ENCODE measurements around the gene NTM.

Gene NTM

DNA sequence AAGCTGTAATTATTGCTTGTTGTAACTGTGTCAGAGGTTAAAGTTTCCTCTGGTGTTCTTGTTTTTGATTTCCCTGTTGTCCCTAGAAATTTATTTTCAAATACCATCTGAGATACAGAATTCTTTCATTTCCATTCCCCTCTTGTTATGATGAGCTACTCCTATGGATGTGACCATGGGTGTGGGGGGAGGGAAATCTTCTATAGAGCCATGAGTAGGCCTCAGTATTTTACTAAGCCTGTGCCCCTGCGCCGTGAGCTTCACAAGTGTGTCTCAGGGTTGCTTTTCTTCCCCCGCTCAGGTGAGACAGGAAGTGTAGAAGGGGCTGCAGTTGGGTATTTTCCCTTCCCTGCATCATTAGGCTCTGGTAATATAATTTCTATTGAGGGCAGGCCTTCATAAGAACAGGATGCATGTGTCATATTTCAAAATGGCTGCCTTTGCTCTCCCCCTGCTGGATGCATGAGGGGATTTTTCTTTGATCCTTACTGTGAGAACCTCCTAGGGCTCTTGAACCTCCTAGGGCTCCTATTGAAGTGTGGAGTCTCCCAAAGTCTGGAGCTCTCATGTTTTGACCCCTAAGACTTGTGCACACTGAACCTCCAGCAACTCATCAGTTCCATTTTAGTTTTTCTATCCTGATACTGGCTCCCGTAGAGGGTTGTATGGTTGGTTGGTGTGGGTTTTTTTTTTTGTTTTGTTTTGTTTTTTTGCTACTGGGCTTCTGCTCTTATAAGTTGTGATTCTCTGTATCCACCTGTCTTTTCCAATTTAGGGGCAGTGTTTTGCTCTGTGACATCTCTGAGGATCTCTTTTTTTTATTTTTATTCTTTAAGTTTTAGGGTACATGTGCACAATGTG is 658.2 kb downstream of the NTM start:
- Histone ChIP-seq H3K23ac (ENCODE audit: low read depth, low read length, poor library complexity) (no peak overlapping the region), H3K9me3 (replicated peaks in 1 of 2; ENCODE audit: control insufficient read depth in 2 of 2, insufficient read depth in 1 of 2, low read depth in 1 of 2, low read length in 2 of 2) (no peaks in the 10 kb centered on the region), H3K4me1 (ENCODE audit: control insufficient read depth in 2 of 2, insufficient read depth in 1 of 2, low read depth in 1 of 2, low read length in 2 of 2) (peaks cover 0 to 2% of the 10 kb centered on the region in 2 donors), H2AK5ac (ENCODE audit: low read depth, low read length) (no peak overlapping the region), H3K14ac (ENCODE audit: low read length) (no peak overlapping the region), H3K9ac (ENCODE audit: low read depth, low read length, poor library complexity) (no peak overlapping the region), H3K4me2 (ENCODE audit: insufficient read depth, low read length, poor library complexity, severe bottlenecking) (no peak overlapping the region), H3K27me3 (ENCODE audit: control insufficient read depth in 3 of 3, insufficient read depth in 3 of 3, low read depth in 1 of 3, low read length in 3 of 3) (no peaks in the 10 kb centered on the region), H2BK12ac (ENCODE audit: low read length) (no peak overlapping the region), H4K8ac (ENCODE audit: low read depth, low read length) (no peak overlapping the region), H3K4ac (ENCODE audit: low read length) (no peak overlapping the region), H2BK5ac (ENCODE audit: low read length) (no peak overlapping the region), H3K18ac (ENCODE audit: low read length) (no peak overlapping the region), H3K4me3 (ENCODE audit: low read length in 2 of 2) (no peak overlapping the region), H3K27ac (replicated peaks; ENCODE audit: low read length) (no peak overlapping the region), H3K36me3 (replicated peaks in 1 of 2; ENCODE audit: control insufficient read depth in 2 of 2, insufficient read depth in 2 of 2, low read length in 2 of 2) (no peaks in the 10 kb centered on the region), H4K91ac (ENCODE audit: low read depth, low read length, poor library complexity) (no peak overlapping the region), H2BK15ac (ENCODE audit: low read length) (no peak overlapping the region), H2BK120ac (ENCODE audit: low read depth, low read length) (no peak overlapping the region), H3K79me1 (ENCODE audit: low read depth, low read length) (no peaks in the 10 kb centered on the region), H2AFZ (ENCODE audit: low read length) (no peak overlapping the region)
- WGBS, 2 donors (ENCODE audit: extremely low coverage in 2 of 2, insufficient read length in 2 of 2, insufficient replicate concordance in 1 of 2), result no CpG with 5 or more reads among the region's 4 CpGs
- peak; percentile 18 for DNase-seq (ENCODE audit: low spot score)

DNA sequence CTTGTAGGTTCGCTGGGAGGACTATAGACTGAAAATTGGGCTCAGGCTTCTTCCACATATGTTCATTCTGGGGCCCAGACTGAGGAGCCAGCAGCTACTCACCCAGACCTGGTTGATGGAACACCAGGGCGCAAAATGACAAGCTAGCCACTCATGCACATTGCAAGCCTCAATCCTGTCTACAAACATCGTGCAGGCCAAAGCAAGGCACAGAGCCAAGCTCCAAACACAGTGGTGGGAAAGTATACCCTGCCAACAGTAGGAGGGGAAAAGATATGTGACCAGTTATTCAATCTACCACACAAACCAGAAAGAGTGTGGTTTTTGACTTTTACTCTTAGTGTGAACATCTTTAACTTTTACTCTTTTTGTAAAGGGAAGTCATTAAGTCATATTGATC is 660.5 kb downstream of the NTM start:
- no peak overlapping the region for H3K4me3 ChIP-seq (ENCODE audit: low read length in 2 of 2)
- H3K36me3 ChIP-seq (replicated peaks in 1 of 2; ENCODE audit: control insufficient read depth in 2 of 2, insufficient read depth in 2 of 2, low read length in 2 of 2), result no peaks in the 10 kb centered on the region

DNA sequence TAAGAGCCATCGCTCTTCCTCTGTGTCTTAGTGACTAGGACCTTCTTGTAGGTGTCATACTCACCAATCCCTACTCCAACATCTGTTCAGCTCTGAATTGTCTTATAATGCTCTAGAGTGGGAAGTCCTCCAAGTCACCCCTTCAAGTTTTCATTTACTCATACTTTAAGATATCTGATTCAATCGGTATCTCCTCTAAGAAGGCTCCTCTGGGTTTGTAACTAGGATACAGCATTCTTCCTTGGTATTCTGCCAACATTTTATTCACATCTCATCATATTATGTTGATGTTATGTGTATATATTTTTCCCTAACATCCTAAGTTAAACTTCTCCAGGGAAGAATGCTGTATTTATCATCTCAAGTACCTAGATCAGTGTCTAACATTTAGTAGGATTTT is 662.1 kb downstream of the NTM start:
- Histone ChIP-seq H3K18ac (ENCODE audit: low read length) (no peak overlapping the region), H2BK120ac (ENCODE audit: low read depth, low read length) (no peak overlapping the region), H3K9me3 (replicated peaks in 1 of 2; ENCODE audit: control insufficient read depth in 2 of 2, insufficient read depth in 1 of 2, low read depth in 1 of 2, low read length in 2 of 2) (no peaks in the 10 kb centered on the region), H3K4ac (ENCODE audit: low read length) (no peak overlapping the region), H4K91ac (ENCODE audit: low read depth, low read length, poor library complexity) (no peak overlapping the region), H3K27ac (replicated peaks; ENCODE audit: low read length) (no peak overlapping the region), H3K9ac (ENCODE audit: low read depth, low read length, poor library complexity) (no peak overlapping the region), H2BK12ac (ENCODE audit: low read length) (no peak overlapping the region), H3K14ac (ENCODE audit: low read length) (no peak overlapping the region), H2AFZ (ENCODE audit: low read length) (no peak overlapping the region), H3K36me3 (replicated peaks in 1 of 2; ENCODE audit: control insufficient read depth in 2 of 2, insufficient read depth in 2 of 2, low read length in 2 of 2) (no peaks in the 10 kb centered on the region), H3K4me2 (ENCODE audit: insufficient read depth, low read length, poor library complexity, severe bottlenecking) (no peak overlapping the region), H3K79me1 (ENCODE audit: low read depth, low read length) (no peaks in the 10 kb centered on the region), H3K23ac (ENCODE audit: low read depth, low read length, poor library complexity) (no peak overlapping the region), H4K8ac (ENCODE audit: low read depth, low read length) (no peak overlapping the region), H2BK5ac (ENCODE audit: low read length) (no peak overlapping the region), H3K27me3 (ENCODE audit: control insufficient read depth in 3 of 3, insufficient read depth in 3 of 3, low read depth in 1 of 3, low read length in 3 of 3) (no peaks in the 10 kb centered on the region), H3K4me1 (ENCODE audit: control insufficient read depth in 2 of 2, insufficient read depth in 1 of 2, low read depth in 1 of 2, low read length in 2 of 2) (no peaks in the 10 kb centered on the region), H3K4me3 (ENCODE audit: low read length in 2 of 2) (no peak overlapping the region), H2AK5ac (ENCODE audit: low read depth, low read length) (no peak overlapping the region), H2BK15ac (ENCODE audit: low read length) (no peak overlapping the region)
- no peak for DNase-seq (ENCODE audit: low spot score)
- no CpG with 5 or more reads among the region's 2 CpGs for WGBS, 2 donors (ENCODE audit: extremely low coverage in 2 of 2, insufficient read length in 2 of 2, insufficient replicate concordance in 1 of 2)

More for the DNA sequence above, 660.5 kb downstream of the NTM start:
- Histone ChIP-seq H3K27ac (replicated peaks; ENCODE audit: low read length) (no peak overlapping the region), H3K79me1 (ENCODE audit: low read depth, low read length) (no peaks in the 10 kb centered on the region), H2AK5ac (ENCODE audit: low read depth, low read length) (no peak overlapping the region), H4K8ac (ENCODE audit: low read depth, low read length) (no peak overlapping the region), H3K4me2 (ENCODE audit: insufficient read depth, low read length, poor library complexity, severe bottlenecking) (no peak overlapping the region), H2AFZ (ENCODE audit: low read length) (no peak overlapping the region), H3K4me1 (ENCODE audit: control insufficient read depth in 2 of 2, insufficient read depth in 1 of 2, low read depth in 1 of 2, low read length in 2 of 2) (peaks cover 0 to 2% of the 10 kb centered on the region in 2 donors), H3K4ac (ENCODE audit: low read length) (no peak overlapping the region), H2BK120ac (ENCODE audit: low read depth, low read length) (no peak overlapping the region), H3K27me3 (ENCODE audit: control insufficient read depth in 3 of 3, insufficient read depth in 3 of 3, low read depth in 1 of 3, low read length in 3 of 3) (no peaks in the 10 kb centered on the region), H2BK12ac (ENCODE audit: low read length) (no peak overlapping the region), H3K9me3 (replicated peaks in 1 of 2; ENCODE audit: control insufficient read depth in 2 of 2, insufficient read depth in 1 of 2, low read depth in 1 of 2, low read length in 2 of 2) (no peaks in the 10 kb centered on the region), H2BK15ac (ENCODE audit: low read length) (no peak overlapping the region), H3K14ac (ENCODE audit: low read length) (no peak overlapping the region), H3K18ac (ENCODE audit: low read length) (no peak overlapping the region), H2BK5ac (ENCODE audit: low read length) (no peak overlapping the region), H3K23ac (ENCODE audit: low read depth, low read length, poor library complexity) (no peak overlapping the region), H4K91ac (ENCODE audit: low read depth, low read length, poor library complexity) (no peak overlapping the region), H3K9ac (ENCODE audit: low read depth, low read length, poor library complexity) (no peak overlapping the region)
- no CpG with 5 or more reads among the region's 3 CpGs for WGBS, 2 donors (ENCODE audit: extremely low coverage in 2 of 2, insufficient read length in 2 of 2, insufficient replicate concordance in 1 of 2)
- DNase-seq (ENCODE audit: low spot score), result no peak

- WGBS, 2 donors (ENCODE audit: extremely low coverage in 2 of 2, insufficient read length in 2 of 2, insufficient replicate concordance in 1 of 2), result no CpG with 5 or more reads among the region's 4 CpGs
- H3K4me1 ChIP-seq (ENCODE audit: control insufficient read depth in 2 of 2, insufficient read depth in 1 of 2, low read depth in 1 of 2, low read length in 2 of 2), result no peaks in the 10 kb centered on the region
- H4K91ac ChIP-seq (ENCODE audit: low read depth, low read length, poor library complexity), result no peak overlapping the region
- DNase-seq (ENCODE audit: low spot score), result no peak
- no peak overlapping the region for H2AFZ ChIP-seq (ENCODE audit: low read length)
- no peak overlapping the region for H3K4ac ChIP-seq (ENCODE audit: low read length)
- no peaks in the 10 kb centered on the region for H3K36me3 ChIP-seq (replicated peaks in 1 of 2; ENCODE audit: control insufficient read depth in 2 of 2, insufficient read depth in 2 of 2, low read length in 2 of 2)
- H4K8ac ChIP-seq (ENCODE audit: low read depth, low read length), result no peak overlapping the region
- H3K18ac ChIP-seq (ENCODE audit: low read length), result no peak overlapping the region
- H3K27ac ChIP-seq (replicated peaks; ENCODE audit: low read length), result no peak overlapping the region
- no peak overlapping the region for H2BK120ac ChIP-seq (ENCODE audit: low read depth, low read length)
- no peak overlapping the region for H3K9ac ChIP-seq (ENCODE audit: low read depth, low read length, poor library complexity)
- no peak overlapping the region for H2BK15ac ChIP-seq (ENCODE audit: low read length)
- no peak overlapping the region for H2AK5ac ChIP-seq (ENCODE audit: low read depth, low read length)
- no peak overlapping the region for H3K14ac ChIP-seq (ENCODE audit: low read length)
- H3K4me3 ChIP-seq (ENCODE audit: low read length in 2 of 2), result no peak overlapping the region
- no peak overlapping the region for H2BK5ac ChIP-seq (ENCODE audit: low read length)
- H2BK12ac ChIP-seq (ENCODE audit: low read length), result no peak overlapping the region
- no peaks in the 10 kb centered on the region for H3K9me3 ChIP-seq (replicated peaks in 1 of 2; ENCODE audit: control insufficient read depth in 2 of 2, insufficient read depth in 1 of 2, low read depth in 1 of 2, low read length in 2 of 2)
- H3K79me1 ChIP-seq (ENCODE audit: low read depth, low read length), result no peaks in the 10 kb centered on the region
- no peaks in the 10 kb centered on the region for H3K27me3 ChIP-seq (ENCODE audit: control insufficient read depth in 3 of 3, insufficient read depth in 3 of 3, low read depth in 1 of 3, low read length in 3 of 3)
- no peak overlapping the region for H3K4me2 ChIP-seq (ENCODE audit: insufficient read depth, low read length, poor library complexity, severe bottlenecking)
- no peak overlapping the region for H3K23ac ChIP-seq (ENCODE audit: low read depth, low read length, poor library complexity)
These were observed 662.6 kb downstream of the NTM start for GRCh38 chr11:132033051-132033450.

Data from neuronal stem cell (in vitro differentiated cells).